H9 (cell line): ENCODE results near the gene RPS15. TPM values are rescaled to one million over a fixed set of nuclear protein-coding genes. Genes with fewer than 3 reads are reported as not detected.

Experiments
- DNase-seq: peaks from one replicate; pipeline ENCODE4 v3.0.0-alpha.2; 2017
- H2AFZ ChIP-seq: one replicate; pipeline ENCODE4 v1.6.1; 2013; ENCODE audit warnings: mild to moderate bottlenecking, low read length, control low read depth, moderate library complexity
- H2AK5ac ChIP-seq: 2 replicates; pipeline ENCODE4 v1.6.1; 2013; ENCODE audit warnings: low read length, control low read depth, mixed read lengths; ENCODE audit not compliant: insufficient read length
- H2BK120ac ChIP-seq: one replicate; pipeline ENCODE4 v1.6.1; 2013; ENCODE audit warnings: low read depth, mild to moderate bottlenecking, low read length, control low read depth, inconsistent platforms; ENCODE audit not compliant: poor library complexity, severe bottlenecking
- H2BK12ac ChIP-seq: 2 replicates; pipeline ENCODE4 v1.6.1; 2013; ENCODE audit warnings: low read length, control low read depth, mixed read lengths, low read depth; ENCODE audit not compliant: insufficient read length
- H2BK15ac ChIP-seq: 2 replicates; pipeline ENCODE4 v1.6.1; 2013; ENCODE audit warnings: low read depth, low read length, control low read depth
- H2BK20ac ChIP-seq: one replicate; pipeline ENCODE4 v1.6.1; 2013; ENCODE audit warnings: low read depth, mild to moderate bottlenecking, low read length, control low read depth, inconsistent platforms; ENCODE audit not compliant: poor library complexity, severe bottlenecking
- H2BK5ac ChIP-seq: 2 replicates; pipeline ENCODE4 v1.6.1; 2013; ENCODE audit warnings: low read length, control low read depth, mixed read lengths; ENCODE audit not compliant: insufficient read length
- H3K14ac ChIP-seq: 2 replicates; pipeline ENCODE4 v1.6.1; 2013; ENCODE audit warnings: low read length, control low read depth; ENCODE audit not compliant: insufficient read depth
- H3K18ac ChIP-seq: 2 replicates; pipeline ENCODE4 v1.6.1; 2013; ENCODE audit warnings: low read depth, mild to moderate bottlenecking, mixed read lengths, low read length, control low read depth; ENCODE audit not compliant: insufficient read length
- H3K23ac ChIP-seq: 2 replicates; pipeline ENCODE4 v1.6.1; 2013; ENCODE audit warnings: low read length, control low read depth, mixed read lengths, low read depth; ENCODE audit not compliant: insufficient read length
- H3K23me2 ChIP-seq: 2 replicates; pipeline ENCODE4 v1.6.1; 2013; ENCODE audit warnings: low read depth, mild to moderate bottlenecking, mixed read lengths, low read length, control low read depth; ENCODE audit not compliant: insufficient read length, poor library complexity, severe bottlenecking
- H3K27ac ChIP-seq: 2 replicates; pipeline ENCODE4 v1.5.1; 2013; ENCODE audit warnings: low read length, control low read depth, mixed read lengths, low read depth; ENCODE audit not compliant: insufficient read length
- H3K27me3 ChIP-seq: 2 replicates; pipeline ENCODE4 v1.6.1; 2013; ENCODE audit warnings: low read length, control low read depth, inconsistent platforms; ENCODE audit not compliant: insufficient read depth
- H3K4ac ChIP-seq: 2 replicates; pipeline ENCODE4 v1.6.1; 2013; ENCODE audit warnings: low read depth, mild to moderate bottlenecking, control low read depth, inconsistent platforms, low read length, moderate library complexity
- H3K4me1 ChIP-seq: 2 replicates; pipeline ENCODE4 v1.6.1; 2013; ENCODE audit warnings: low read length, control low read depth, inconsistent platforms; ENCODE audit not compliant: insufficient read depth
- H3K4me2 ChIP-seq: 2 replicates; pipeline ENCODE4 v1.6.1; 2013; ENCODE audit warnings: low read length, control low read depth, mixed read lengths; ENCODE audit not compliant: insufficient read length, insufficient read depth
- H3K56ac ChIP-seq: 2 replicates; pipeline ENCODE4 v1.6.1; 2013; ENCODE audit warnings: low read depth, mild to moderate bottlenecking, mixed read lengths, low read length, control low read depth; ENCODE audit not compliant: insufficient read length
- H3K79me1 ChIP-seq: 2 replicates; pipeline ENCODE4 v1.6.1; 2013; ENCODE audit warnings: low read depth, mild to moderate bottlenecking, moderate library complexity, low read length, control low read depth, inconsistent platforms; ENCODE audit not compliant: insufficient read depth, poor library complexity, severe bottlenecking
- H3K79me2 ChIP-seq: 2 replicates; pipeline ENCODE4 v1.6.1; 2013; ENCODE audit warnings: low read length, control low read depth, inconsistent platforms; ENCODE audit not compliant: insufficient read depth
- H3K9ac ChIP-seq: 2 replicates; pipeline ENCODE4 v1.6.1; 2013; ENCODE audit warnings: low read length, control low read depth, mixed read lengths; ENCODE audit not compliant: insufficient read length; ENCODE audit errors: extremely low read depth
- H3K9me3 ChIP-seq: one replicate; pipeline ENCODE4 v1.6.1; 2013; ENCODE audit warnings: low read depth, low read length, inconsistent platforms; ENCODE audit not compliant: control insufficient read depth
- H3T11ph ChIP-seq: one replicate; pipeline ENCODE4 v1.6.1; 2013; ENCODE audit warnings: mild to moderate bottlenecking, low read length, control low read depth, inconsistent platforms
- H4K20me1 ChIP-seq: one replicate; pipeline ENCODE4 v1.6.1; 2013; ENCODE audit not compliant: control insufficient read depth, insufficient read length, insufficient read depth
- H4K5ac ChIP-seq: 2 replicates; pipeline ENCODE4 v1.6.1; 2013; ENCODE audit warnings: low read depth, mild to moderate bottlenecking, mixed read lengths, low read length, control low read depth; ENCODE audit not compliant: insufficient read length
- H4K8ac ChIP-seq: replicated peaks from 2 replicates; pipeline ENCODE4 v1.6.1; 2013; ENCODE audit warnings: low read length, control low read depth, mixed read lengths, low read depth; ENCODE audit not compliant: insufficient read length
- H4K91ac ChIP-seq: 2 replicates; pipeline ENCODE4 v1.6.1; 2013; ENCODE audit warnings: low read depth, mild to moderate bottlenecking, moderate library complexity, mixed read lengths, low read length, control low read depth; ENCODE audit not compliant: insufficient read length
- H3K27ac Mint-ChIP-seq, 3 experiments: 2 replicates in 2 of 3; 3 replicates in 1 of 3; pipeline ENCODE4 v1.8.0; 2020 to 2021; ENCODE audit warnings: mixed read lengths in 3 of 3, mild to moderate bottlenecking in 1 of 3, moderate library complexity in 1 of 3
- H3K27me3 Mint-ChIP-seq: 2 replicates; pipeline ENCODE4 v1.8.0; 2021; ENCODE audit warnings: low read depth, mild to moderate bottlenecking, moderate library complexity, mixed read lengths
- H3K36me3 Mint-ChIP-seq, 3 experiments: 2 replicates in 2 of 3; 3 replicates in 1 of 3; pipeline ENCODE4 v1.8.0; 2020 to 2021; ENCODE audit warnings: low read depth in 3 of 3, mixed read lengths in 3 of 3; ENCODE audit not compliant: insufficient read depth in 1 of 3
- H3K4me1 Mint-ChIP-seq, 2 experiments: 2 replicates each; pipeline ENCODE4 v1.8.0; 2020; ENCODE audit warnings: mixed read lengths in 2 of 2
- H3K4me3 Mint-ChIP-seq, 2 experiments: 2 replicates in 1 of 2; 3 replicates in 1 of 2; pipeline ENCODE4 v1.8.0; 2020 to 2021; ENCODE audit warnings: mild to moderate bottlenecking in 2 of 2, mixed read lengths in 2 of 2, moderate library complexity in 1 of 2
- H3K9me3 Mint-ChIP-seq, 2 experiments: 2 replicates in 1 of 2; 3 replicates in 1 of 2; pipeline ENCODE4 v1.8.0; 2020; ENCODE audit warnings: mild to moderate bottlenecking in 2 of 2, mixed read lengths in 2 of 2, moderate library complexity in 1 of 2
- CTCF ChIP-seq: fragments of 200-600 bp; sonication (generic); conservative IDR thresholded peaks from 3 replicates; pipeline ENCODE4 v1.8.0; 2021; ENCODE audit warnings: antibody characterized with exemption, mild to moderate bottlenecking
- WGBS: extraction: QIAGEN DNeasy Blood & Tissue Kit; methylation state at CpG from one replicate; pipeline ENCODE4 v1.1.7; 2013; ENCODE audit warnings: missing lambda C conversion rate, low lambda C conversion rate, mixed read lengths; ENCODE audit not compliant: insufficient read length; ENCODE audit errors: extremely low coverage; 5-methylcytosine and 5-hydroxymethylcytosine counted together
- total RNA-seq: library from RNA; stranded (reverse); gene quantifications from 2 replicates; pipeline ENCODE4 v1.2.1, GENCODE V29; 2021

Gene RPS15
- total RNA-seq, 1 experiment from 2014 or later = 1,628 TPM

- H2AFZ ChIP-seq = no peak overlapping the region
- H4K8ac ChIP-seq = no peak overlapping the region
- no peak overlapping the region for H3K9ac ChIP-seq
- Mint-ChIP-seq H3K9me3 (no peaks in the 10 kb centered on the region), H3K36me3 (peaks cover 0 to 13% (median 5%) of the 10 kb centered on the region in 3 experiments; a peak in 2 of 7 replicates), H3K4me3 (peak overlapping the region in 1 of 2 experiments; percentile 71; a peak in 1 of 5 replicates), H3K27me3 (peaks cover 75% of the 10 kb centered on the region), H3K4me1 (peaks cover 7 to 27% of the 10 kb centered on the region in 2 experiments), H3K27ac (no peak overlapping the region)
- TF ChIP-seq CTCF = no peak
- H3K4me1 ChIP-seq = no peaks in the 10 kb centered on the region; the same call in 1 of the 2 replicates
- no peak overlapping the region for H3K27ac ChIP-seq
- no peak overlapping the region for H3K18ac ChIP-seq
- H3K56ac ChIP-seq = no peak overlapping the region
- no peak overlapping the region for H2BK15ac ChIP-seq
- H3K79me1 ChIP-seq = no peaks in the 10 kb centered on the region
- no peak overlapping the region for H2BK12ac ChIP-seq
- no peak overlapping the region for H3K14ac ChIP-seq
- DNase-seq = no peak
- H4K5ac ChIP-seq = no peak overlapping the region
- no peak overlapping the region for H4K91ac ChIP-seq
- no peak overlapping the region for H2BK20ac ChIP-seq
- H2BK120ac ChIP-seq = no peak overlapping the region
- H3K27me3 ChIP-seq = no peaks in the 10 kb centered on the region; the same call in 1 of the 2 replicates
- H3T11ph ChIP-seq = no peak overlapping the region
- no peaks in the 10 kb centered on the region for H3K79me2 ChIP-seq
- H3K23me2 ChIP-seq = peaks cover 11% of the 10 kb centered on the region
- H2AK5ac ChIP-seq = no peak overlapping the region
- no peaks in the 10 kb centered on the region for H3K9me3 ChIP-seq
- no CpG with 5 or more reads among the region's 43 CpGs for WGBS
- H3K23ac ChIP-seq = no peak overlapping the region
- no peaks in the 10 kb centered on the region for H4K20me1 ChIP-seq
- no peak overlapping the region for H3K4me2 ChIP-seq
- H2BK5ac ChIP-seq = no peak overlapping the region
- H3K4ac ChIP-seq = no peak overlapping the region
Measured at GRCh38 chr19:1456121-1456900, 18.1 kb downstream of the RPS15 start.
